GM10266 (cell line): ENCODE measurements around the gene RGPD6.
"Not testable (repeated sequence)": the region's sequence is repeated elsewhere in the genome, so short reads cannot be mapped to it uniquely, and the experiment has no call there.

Experiments used
- DNase-seq: peaks from one replicate; pipeline ENCODE4 v3.0.0; 2012; ENCODE audit errors: extremely low spot score

RGPD6 gene

GRCh38 chr2:110481200-110481599, 95.8 kb downstream of the RGPD6 start:
- DNase-seq = not testable (repeated sequence)

- DNase-seq = not testable (repeated sequence)
These were observed 96.9 kb downstream of the RGPD6 start for GRCh38 chr2:110480084-110480483.

- DNase-seq = not testable (repeated sequence)
These were observed 99.7 kb downstream of the RGPD6 start for GRCh38 chr2:110477370-110477769.

GRCh38 chr2:110476952-110477351, 100.1 kb downstream of the RGPD6 start:
- not testable (repeated sequence) for DNase-seq

GRCh38 chr2:110475627-110476359, 101.2 kb downstream of the RGPD6 start:
- DNase-seq = not testable (repeated sequence)

GRCh38 chr2:110474898-110475297, 102.1 kb downstream of the RGPD6 start:
- not testable (repeated sequence) for DNase-seq

GRCh38 chr2:110473059-110473358, 104.0 kb downstream of the RGPD6 start:
- not testable (repeated sequence) for DNase-seq

- not testable (repeated sequence) for DNase-seq
These were observed 104.6 kb downstream of the RGPD6 start, which contains the start of gene LIMS4 for GRCh38 chr2:110472171-110473058. Gene LIMS4 (minus strand): TSS chr2:110472816. CDS start chr2:110472778, 38 bp downstream.

- not testable (repeated sequence) for DNase-seq
These were observed 108.1 kb downstream of the RGPD6 start for GRCh38 chr2:110468921-110469320.

GRCh38 chr2:110465312-110465711, 111.7 kb downstream of the RGPD6 start:
- DNase-seq = not testable (repeated sequence)
